ENCODE measurements around the gene TMPRSS5.

Gene TMPRSS5

DNA sequence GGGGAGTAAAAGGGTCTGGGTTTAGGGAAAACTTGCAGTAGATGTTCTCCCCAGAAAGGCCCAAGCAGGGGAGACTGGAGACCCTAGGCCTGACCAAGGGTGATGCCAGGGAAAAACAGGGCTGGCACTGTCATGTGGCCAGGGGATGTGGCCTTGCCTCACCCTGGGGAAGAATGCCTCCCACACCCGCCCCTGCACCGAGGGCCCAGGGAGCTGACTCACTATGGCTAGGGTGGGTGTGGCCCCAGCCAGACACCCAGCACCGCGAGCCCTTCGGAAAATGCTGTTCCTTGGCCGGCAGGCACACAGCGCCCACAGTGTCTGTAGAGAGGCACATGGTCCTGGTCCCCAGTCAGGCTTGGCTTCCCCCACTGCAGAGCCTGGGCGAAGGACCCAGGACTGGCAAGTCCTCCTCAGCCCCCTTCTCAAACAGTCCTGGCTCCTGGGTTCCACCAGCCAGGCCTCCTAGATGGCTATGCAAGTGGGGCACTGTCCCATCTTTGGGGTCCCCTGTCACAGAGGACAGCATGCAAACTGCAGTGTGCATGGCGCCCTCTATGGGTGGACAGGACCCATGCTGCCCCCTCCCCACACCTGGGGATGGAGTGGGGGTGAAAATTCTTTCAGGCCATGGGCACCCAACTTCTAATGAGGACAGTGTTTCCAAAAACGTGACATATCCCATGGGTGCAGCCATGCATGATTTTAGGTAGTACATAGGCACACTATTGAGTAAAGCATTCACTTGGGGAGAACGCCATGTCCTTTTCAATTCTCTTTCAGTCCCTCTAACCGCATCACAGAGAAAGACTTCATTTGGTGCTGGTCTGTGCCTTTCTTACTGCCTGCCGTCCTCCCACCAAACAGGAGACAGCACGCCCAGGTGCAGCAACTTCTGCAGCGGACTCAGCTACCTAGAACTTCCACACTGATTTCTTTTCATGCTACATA is 15.2 kb downstream of the TMPRSS5 start:
- Histone ChIP-seq H3K9me2 (replicated peaks; ENCODE audit: control insufficient read depth, low read length) (no peaks in the 10 kb centered on the region), H3K27me3 (ENCODE audit: control insufficient read depth, low read length) (no peaks in the 10 kb centered on the region), H3K36me3 (ENCODE audit: control insufficient read depth, low read length) (no peaks in the 10 kb centered on the region), H3K9me3 (ENCODE audit: control insufficient read depth, insufficient read depth, low read length) (no peaks in the 10 kb centered on the region), H3K4me3 (ENCODE audit: low read length) (no peak overlapping the region), H3F3A (ENCODE audit: control insufficient read depth, insufficient read depth) (no peaks in the 10 kb centered on the region), H3K4me2 (ENCODE audit: low read length) (no peak overlapping the region), H3K79me2 (ENCODE audit: control insufficient read depth, low read length) (no peaks in the 10 kb centered on the region), H3K27ac (ENCODE audit: low read depth, low read length) (no peak overlapping the region), H3K4me1 (ENCODE audit: control insufficient read depth, low read length) (no peaks in the 10 kb centered on the region), H4K20me1 (ENCODE audit: control insufficient read depth, insufficient read depth, low read depth, low read length) (no peaks in the 10 kb centered on the region)
- TF ChIP-seq EZH2phosphoT487 (IDR thresholded peaks at IDR 0.05; ENCODE audit: borderline replicate concordance, low read length): no peak
- TF ChIP-seq, protein P1, sequence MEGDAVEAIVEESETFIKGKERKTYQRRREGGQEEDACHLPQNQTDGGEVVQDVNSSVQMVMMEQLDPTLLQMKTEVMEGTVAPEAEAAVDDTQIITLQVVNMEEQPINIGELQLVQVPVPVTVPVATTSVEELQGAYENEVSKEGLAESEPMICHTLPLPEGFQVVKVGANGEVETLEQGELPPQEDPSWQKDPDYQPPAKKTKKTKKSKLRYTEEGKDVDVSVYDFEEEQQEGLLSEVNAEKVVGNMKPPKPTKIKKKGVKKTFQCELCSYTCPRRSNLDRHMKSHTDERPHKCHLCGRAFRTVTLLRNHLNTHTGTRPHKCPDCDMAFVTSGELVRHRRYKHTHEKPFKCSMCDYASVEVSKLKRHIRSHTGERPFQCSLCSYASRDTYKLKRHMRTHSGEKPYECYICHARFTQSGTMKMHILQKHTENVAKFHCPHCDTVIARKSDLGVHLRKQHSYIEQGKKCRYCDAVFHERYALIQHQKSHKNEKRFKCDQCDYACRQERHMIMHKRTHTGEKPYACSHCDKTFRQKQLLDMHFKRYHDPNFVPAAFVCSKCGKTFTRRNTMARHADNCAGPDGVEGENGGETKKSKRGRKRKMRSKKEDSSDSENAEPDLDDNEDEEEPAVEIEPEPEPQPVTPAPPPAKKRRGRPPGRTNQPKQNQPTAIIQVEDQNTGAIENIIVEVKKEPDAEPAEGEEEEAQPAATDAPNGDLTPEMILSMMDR (IDR thresholded peaks at IDR 0.05; ENCODE audit: low read depth, low read length, poor library complexity, severe bottlenecking): peak; percentile 94

DNA sequence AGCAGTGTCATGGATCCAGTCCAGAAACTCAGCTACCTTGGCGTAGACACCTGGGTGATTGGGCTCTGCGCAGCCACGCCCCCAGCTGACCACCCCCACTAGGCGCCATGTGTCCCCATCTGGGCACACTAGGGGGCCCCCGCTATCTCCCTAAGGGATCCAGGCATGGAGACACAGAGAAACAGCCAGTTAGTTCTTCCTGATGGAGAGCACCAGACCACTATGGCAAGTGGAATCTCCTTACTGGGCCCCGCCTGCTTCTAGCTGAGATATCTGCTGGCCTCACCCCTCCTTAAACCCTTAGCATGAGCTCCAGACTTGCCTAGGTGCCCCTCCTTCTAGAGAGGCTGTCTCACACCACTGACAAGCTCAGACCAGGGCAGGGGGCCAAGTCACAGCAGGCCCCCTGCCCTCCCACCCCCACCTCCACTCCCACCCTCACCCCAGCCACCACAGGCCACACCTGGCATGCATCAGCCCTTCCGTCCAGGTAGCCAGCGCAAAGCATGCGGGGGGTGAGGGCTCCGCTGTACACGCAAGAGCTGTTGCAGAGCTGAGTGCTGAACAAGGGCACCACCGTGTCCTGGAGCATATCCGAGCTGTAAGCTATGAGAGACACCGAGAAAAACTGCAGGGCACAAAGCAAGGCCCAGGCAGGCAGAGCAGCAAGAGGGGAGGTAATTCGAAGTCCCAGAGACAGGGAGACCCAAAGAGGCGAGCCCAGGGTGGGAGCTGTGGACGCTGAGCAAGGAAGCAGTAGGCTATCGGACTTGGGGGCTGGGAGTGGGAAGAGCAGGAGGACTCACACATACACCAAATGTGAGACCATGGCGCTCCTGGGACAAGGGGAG is 16.1 kb downstream of the TMPRSS5 start:
- Histone ChIP-seq H4K20me1 (ENCODE audit: control insufficient read depth, insufficient read depth, low read depth, low read length) (no peaks in the 10 kb centered on the region), H3K9me2 (replicated peaks; ENCODE audit: control insufficient read depth, low read length) (no peaks in the 10 kb centered on the region), H3F3A (ENCODE audit: control insufficient read depth, insufficient read depth) (no peaks in the 10 kb centered on the region), H3K36me3 (ENCODE audit: control insufficient read depth, low read length) (no peaks in the 10 kb centered on the region), H3K9me3 (ENCODE audit: control insufficient read depth, insufficient read depth, low read length) (no peaks in the 10 kb centered on the region), H3K4me2 (ENCODE audit: low read length) (no peak overlapping the region), H3K27ac (ENCODE audit: low read depth, low read length) (no peak overlapping the region), H3K4me1 (ENCODE audit: control insufficient read depth, low read length) (no peaks in the 10 kb centered on the region), H3K4me3 (ENCODE audit: low read length) (no peak overlapping the region), H3K27me3 (ENCODE audit: control insufficient read depth, low read length) (no peaks in the 10 kb centered on the region), H3K79me2 (ENCODE audit: control insufficient read depth, low read length) (no peaks in the 10 kb centered on the region)
- TF ChIP-seq, protein P1 (IDR thresholded peaks at IDR 0.05; ENCODE audit: low read depth, low read length, poor library complexity, severe bottlenecking): no peak
- TF ChIP-seq EZH2phosphoT487 (IDR thresholded peaks at IDR 0.05; ENCODE audit: borderline replicate concordance, low read length): no peak

DNA sequence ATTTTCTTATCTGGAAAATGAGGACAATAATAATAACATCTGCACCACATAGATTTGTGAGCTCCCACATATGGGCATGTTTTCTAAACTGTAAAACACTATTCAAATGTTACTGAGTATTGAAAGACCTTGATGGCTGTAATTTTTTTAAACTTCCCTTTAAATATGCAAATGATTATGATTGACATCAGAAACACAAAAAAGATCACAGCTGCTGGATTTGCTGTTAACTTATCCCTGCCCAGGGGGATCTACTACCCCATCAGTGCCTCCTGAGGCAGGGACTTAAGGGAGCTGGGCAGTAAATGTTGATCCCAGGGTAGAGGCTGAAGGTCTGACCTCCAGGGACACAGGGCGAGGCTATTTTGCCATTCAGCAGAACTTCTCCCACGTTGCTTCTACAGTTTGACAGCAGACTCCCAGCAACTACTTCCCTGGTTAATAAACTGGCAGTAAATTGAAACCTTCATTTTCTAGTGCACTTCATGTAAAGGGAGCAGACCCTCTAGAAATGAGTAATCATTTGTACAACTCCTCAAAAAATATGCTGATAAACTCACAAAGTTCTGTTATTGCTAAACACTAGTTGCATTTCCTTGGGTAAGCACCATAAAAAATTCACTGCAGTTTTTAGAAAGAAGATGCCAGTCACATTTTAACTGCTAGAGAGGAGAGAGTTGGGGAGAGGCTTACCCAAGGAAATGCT is 20.3 kb downstream of the TMPRSS5 start:
- no peaks in the 10 kb centered on the region for H3F3A ChIP-seq (ENCODE audit: control insufficient read depth, insufficient read depth)
- no peak overlapping the region for H3K4me3 ChIP-seq (ENCODE audit: low read length)
- H4K20me1 ChIP-seq (ENCODE audit: control insufficient read depth, insufficient read depth, low read depth, low read length): no peaks in the 10 kb centered on the region
- no peak overlapping the region for H3K27ac ChIP-seq (ENCODE audit: low read depth, low read length)
- no peaks in the 10 kb centered on the region for H3K4me1 ChIP-seq (ENCODE audit: control insufficient read depth, low read length)
- TF ChIP-seq, protein P1 (IDR thresholded peaks at IDR 0.05; ENCODE audit: low read depth, low read length, poor library complexity, severe bottlenecking): no peak
- TF ChIP-seq EZH2phosphoT487 (IDR thresholded peaks at IDR 0.05; ENCODE audit: borderline replicate concordance, low read length): no peak
- H3K4me2 ChIP-seq (ENCODE audit: low read length): no peak overlapping the region
- no peaks in the 10 kb centered on the region for H3K79me2 ChIP-seq (ENCODE audit: control insufficient read depth, low read length)
- no peaks in the 10 kb centered on the region for H3K27me3 ChIP-seq (ENCODE audit: control insufficient read depth, low read length)
- H3K9me2 ChIP-seq (replicated peaks; ENCODE audit: control insufficient read depth, low read length): no peaks in the 10 kb centered on the region
- no peaks in the 10 kb centered on the region for H3K36me3 ChIP-seq (ENCODE audit: control insufficient read depth, low read length)
- H3K9me3 ChIP-seq (ENCODE audit: control insufficient read depth, insufficient read depth, low read length): no peaks in the 10 kb centered on the region
